ENCODE results near the gene MARCHF3. TPM values are rescaled to one million over a fixed set of nuclear protein-coding genes. Genes with fewer than 3 reads are reported as not detected.

The MARCHF3 gene, protein sequence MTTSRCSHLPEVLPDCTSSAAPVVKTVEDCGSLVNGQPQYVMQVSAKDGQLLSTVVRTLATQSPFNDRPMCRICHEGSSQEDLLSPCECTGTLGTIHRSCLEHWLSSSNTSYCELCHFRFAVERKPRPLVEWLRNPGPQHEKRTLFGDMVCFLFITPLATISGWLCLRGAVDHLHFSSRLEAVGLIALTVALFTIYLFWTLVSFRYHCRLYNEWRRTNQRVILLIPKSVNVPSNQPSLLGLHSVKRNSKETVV
- total RNA-seq, result 1 to 10 TPM; 2.0 to 2.4 TPM

DNA sequence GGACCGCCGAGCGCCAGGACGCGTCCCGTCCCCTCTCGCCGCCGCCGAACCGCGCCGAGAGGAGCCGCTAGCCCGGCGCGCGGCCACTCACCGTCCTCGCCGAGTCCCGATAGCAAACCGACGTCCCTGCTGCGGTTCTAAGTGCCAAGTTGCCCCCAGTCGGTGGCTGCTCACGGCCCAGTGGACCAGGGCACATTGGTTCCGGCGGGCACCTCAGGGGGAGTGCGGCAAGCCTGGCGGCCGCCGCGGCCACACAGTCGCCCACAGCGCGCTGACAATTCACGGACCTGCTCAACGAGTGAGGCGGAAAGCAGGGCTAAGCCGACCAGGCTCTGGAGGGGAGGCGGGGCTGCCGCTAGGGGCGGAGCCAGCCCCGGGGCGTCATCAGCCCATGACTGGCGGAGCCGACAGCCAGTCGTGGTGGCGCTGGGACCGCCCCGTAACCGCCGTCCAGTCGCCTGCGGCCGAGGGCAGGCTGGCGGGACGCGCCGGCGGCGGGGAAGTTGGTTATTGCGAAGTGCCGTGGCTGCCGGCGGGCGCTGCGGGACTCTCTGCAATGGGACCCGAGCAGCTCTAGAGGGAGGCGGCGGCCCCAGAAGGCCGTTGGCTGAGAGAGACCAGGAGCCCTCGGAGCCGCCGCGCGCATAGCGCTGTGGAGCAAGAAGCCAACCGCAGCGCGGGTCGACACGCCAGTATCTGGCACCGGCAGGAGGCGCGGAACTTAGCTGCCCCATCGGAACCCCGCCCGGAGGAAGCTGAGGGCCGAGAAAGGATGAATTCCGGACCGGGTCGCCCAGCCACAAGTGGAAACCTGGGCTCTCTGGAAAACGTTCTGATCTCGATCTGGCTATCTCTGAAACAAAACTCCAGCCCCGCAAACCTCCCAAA, at the start of gene MARCHF3:
TSS of gene MARCHF3 (minus strand) at position 300 of the 888 bp plus-strand sequence. CDS start 112,387 bp downstream, outside the sequence.
- peak within 1 kb of the TSS; percentile 90 for H3K4me3 Mint-ChIP-seq
- no peaks in the 10 kb centered on the region for H3K9me3 Mint-ChIP-seq (ENCODE audit: insufficient read depth)
- no peaks in the 10 kb centered on the region for H3K36me3 Mint-ChIP-seq (ENCODE audit: low read depth)
- ChIA-PET POLR2A (interaction anchor here (0.8 to 4.4 kb wide), 9 partner anchors 10 to 253 kb away, joined by 3 to 23 read pairs (median 3); no protein-coding TSS in a partner anchor), CTCF (interaction anchor here (1.1 to 1.4 kb wide), 3 partner anchors 15 to 61 kb away, joined by 3 to 8 read pairs (median 3); no protein-coding TSS in a partner anchor)
- DNase-seq, result peak; percentile 94
- peak; percentile 98 for ATAC-seq
- peak within 1 kb of the TSS; percentile 79 for H3K27ac Mint-ChIP-seq
- peaks cover 26% of the 10 kb centered on the region for H3K27me3 Mint-ChIP-seq (ENCODE audit: low read depth)
- peaks cover 15% of the 10 kb centered on the region for H3K4me1 Mint-ChIP-seq (ENCODE audit: low read depth)

DNA sequence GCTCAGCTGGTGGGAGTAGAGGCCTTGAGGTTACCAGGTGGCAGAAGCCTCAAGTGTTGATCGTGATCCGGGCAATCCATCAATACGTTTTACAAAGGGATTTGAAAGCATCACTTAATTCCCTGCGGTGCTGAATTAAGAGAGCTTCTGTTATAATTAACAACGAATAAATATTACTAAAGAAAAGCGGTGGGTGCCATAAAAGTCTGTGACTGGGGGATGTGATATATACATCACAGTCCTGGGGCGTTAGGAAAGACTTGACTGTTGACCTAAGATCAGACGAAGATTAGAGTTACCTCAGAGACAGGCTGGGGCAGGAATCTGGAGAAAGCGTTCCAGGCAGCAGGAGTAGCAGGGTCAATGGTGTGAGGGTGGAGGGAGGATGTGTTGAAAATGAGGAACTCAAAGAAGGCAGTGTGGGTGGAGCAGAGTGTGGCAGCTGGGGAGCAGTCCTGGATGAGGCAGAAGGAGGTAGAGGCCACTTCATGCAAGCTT, 49.7 kb upstream of the MARCHF3 start:
- ChIA-PET POLR2A (no interaction called here), CTCF (interaction anchor here (1.0 kb wide), 1 partner anchor 10 kb away, joined by 4 read pairs; no protein-coding TSS in a partner anchor)
- DNase-seq (no peak), ATAC-seq (no peak)
- Mint-ChIP-seq H3K4me3 (no peak overlapping the region), H3K4me1 (ENCODE audit: low read depth) (no peaks in the 10 kb centered on the region), H3K36me3 (ENCODE audit: low read depth) (no peaks in the 10 kb centered on the region), H3K9me3 (ENCODE audit: insufficient read depth) (no peaks in the 10 kb centered on the region), H3K27me3 (ENCODE audit: low read depth) (peaks cover 11% of the 10 kb centered on the region), H3K27ac (no peak overlapping the region)

DNA sequence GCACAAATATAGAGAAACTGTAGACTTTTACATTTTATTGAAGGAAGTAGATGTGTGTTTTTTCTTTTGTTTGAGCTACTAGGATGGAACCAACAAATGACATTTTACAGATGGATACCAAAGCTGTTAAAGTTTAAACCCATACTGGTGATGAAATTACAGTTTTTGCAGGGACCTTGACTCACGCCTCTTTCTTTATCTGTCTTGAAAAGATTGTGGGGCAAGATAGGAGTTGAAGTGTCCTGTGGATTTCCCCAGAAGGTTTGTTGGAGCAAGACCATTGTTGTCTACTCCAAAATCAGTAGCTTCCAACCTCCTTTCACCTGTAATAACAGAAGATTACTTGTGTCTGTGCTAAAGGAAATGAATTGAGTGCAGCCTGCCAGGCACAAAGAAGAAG, 47.0 kb upstream of the MARCHF3 start:
- Mint-ChIP-seq H3K36me3 (ENCODE audit: low read depth) (no peaks in the 10 kb centered on the region), H3K4me3 (no peak overlapping the region), H3K9me3 (ENCODE audit: insufficient read depth) (peaks cover 4% of the 10 kb centered on the region), H3K27ac (no peak overlapping the region), H3K4me1 (ENCODE audit: low read depth) (peaks cover 10% of the 10 kb centered on the region), H3K27me3 (ENCODE audit: low read depth) (peaks cover 11% of the 10 kb centered on the region)
- ATAC-seq, result no peak
- ChIA-PET POLR2A (no interaction called here), CTCF (no interaction called here)
- no peak for DNase-seq

DNA sequence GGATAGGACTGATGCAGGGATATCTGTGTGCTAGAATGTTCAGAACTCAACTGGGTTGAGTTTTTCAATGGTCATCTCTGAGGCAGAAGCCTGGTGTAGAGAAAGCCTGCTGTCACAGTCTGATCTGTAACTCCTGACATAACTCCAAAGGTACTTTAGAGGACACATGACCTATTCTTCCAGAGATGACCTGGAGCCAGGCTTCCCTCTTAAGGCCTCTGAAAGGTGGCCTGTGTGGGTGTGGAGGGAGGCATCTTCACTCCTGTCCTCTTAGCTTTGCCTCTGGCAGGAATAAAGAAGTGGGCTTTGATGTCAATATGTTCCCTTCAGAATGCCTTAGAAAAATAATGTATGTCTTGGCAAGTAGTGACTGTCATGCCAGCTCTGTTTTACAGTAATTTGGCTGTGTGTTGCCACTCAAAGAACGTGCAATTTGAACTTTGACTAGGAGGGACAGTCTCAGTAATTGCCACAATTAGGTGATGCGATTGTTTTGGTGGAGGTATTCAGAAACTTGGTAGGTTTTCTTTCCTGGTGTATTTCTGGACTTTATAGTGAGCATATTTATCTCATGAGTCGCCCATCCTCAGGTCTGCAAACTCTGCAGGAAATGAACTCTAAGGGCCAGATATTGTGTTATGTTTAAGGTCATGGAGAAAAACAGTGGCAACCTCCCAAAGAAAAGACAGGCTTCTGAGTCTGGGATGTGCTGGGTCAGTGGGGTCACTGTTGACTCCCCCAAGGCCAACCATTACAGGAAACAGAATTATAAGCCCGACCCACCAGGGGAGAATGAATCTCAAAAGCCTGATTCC, 46.2 kb upstream of the MARCHF3 start:
- Mint-ChIP-seq H3K27ac (no peak overlapping the region), H3K27me3 (ENCODE audit: low read depth) (peaks cover 11% of the 10 kb centered on the region), H3K9me3 (ENCODE audit: insufficient read depth) (peaks cover 4% of the 10 kb centered on the region), H3K4me3 (no peak overlapping the region), H3K4me1 (ENCODE audit: low read depth) (peaks cover 12% of the 10 kb centered on the region), H3K36me3 (ENCODE audit: low read depth) (no peaks in the 10 kb centered on the region)
- DNase-seq (no peak), ATAC-seq (no peak)
- ChIA-PET POLR2A (no interaction called here), CTCF (no interaction called here)

DNA sequence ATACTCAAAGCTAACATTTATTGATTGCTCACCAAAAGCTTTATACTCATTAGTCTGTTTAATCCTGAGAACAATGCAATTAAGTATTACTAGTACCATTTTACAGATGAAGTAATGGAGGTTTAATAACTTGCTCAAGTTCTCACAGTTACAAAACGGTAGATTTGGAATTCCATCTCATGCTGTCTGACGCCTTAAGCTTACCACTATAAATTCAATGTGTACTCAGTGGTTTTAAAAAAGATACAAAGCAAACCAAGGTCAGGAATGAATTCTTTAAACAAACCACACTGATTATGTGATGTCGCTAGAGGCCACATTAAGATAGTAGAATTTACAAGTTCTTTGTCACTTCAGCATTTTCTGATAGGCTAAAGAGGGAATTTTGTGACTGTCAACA, 44.1 kb upstream of the MARCHF3 start:
- ChIA-PET POLR2A (interaction anchor here (0.7 kb wide), 1 partner anchor 312 kb away, joined by 3 read pairs; no protein-coding TSS in a partner anchor), CTCF (interaction anchor here (0.9 to 1.4 kb wide), 2 partner anchors 15 to 221 kb away, joined by 3 read pairs; no protein-coding TSS in a partner anchor)
- H3K27ac Mint-ChIP-seq, result no peak overlapping the region
- H3K27me3 Mint-ChIP-seq (ENCODE audit: low read depth), result peaks cover 2% of the 10 kb centered on the region
- DNase-seq, result no peak
- peaks cover 4% of the 10 kb centered on the region for H3K9me3 Mint-ChIP-seq (ENCODE audit: insufficient read depth)
- ATAC-seq, result no peak
- H3K36me3 Mint-ChIP-seq (ENCODE audit: low read depth), result peaks cover 6% of the 10 kb centered on the region
- H3K4me1 Mint-ChIP-seq (ENCODE audit: low read depth), result peaks cover 12% of the 10 kb centered on the region
- no peak overlapping the region for H3K4me3 Mint-ChIP-seq

DNA sequence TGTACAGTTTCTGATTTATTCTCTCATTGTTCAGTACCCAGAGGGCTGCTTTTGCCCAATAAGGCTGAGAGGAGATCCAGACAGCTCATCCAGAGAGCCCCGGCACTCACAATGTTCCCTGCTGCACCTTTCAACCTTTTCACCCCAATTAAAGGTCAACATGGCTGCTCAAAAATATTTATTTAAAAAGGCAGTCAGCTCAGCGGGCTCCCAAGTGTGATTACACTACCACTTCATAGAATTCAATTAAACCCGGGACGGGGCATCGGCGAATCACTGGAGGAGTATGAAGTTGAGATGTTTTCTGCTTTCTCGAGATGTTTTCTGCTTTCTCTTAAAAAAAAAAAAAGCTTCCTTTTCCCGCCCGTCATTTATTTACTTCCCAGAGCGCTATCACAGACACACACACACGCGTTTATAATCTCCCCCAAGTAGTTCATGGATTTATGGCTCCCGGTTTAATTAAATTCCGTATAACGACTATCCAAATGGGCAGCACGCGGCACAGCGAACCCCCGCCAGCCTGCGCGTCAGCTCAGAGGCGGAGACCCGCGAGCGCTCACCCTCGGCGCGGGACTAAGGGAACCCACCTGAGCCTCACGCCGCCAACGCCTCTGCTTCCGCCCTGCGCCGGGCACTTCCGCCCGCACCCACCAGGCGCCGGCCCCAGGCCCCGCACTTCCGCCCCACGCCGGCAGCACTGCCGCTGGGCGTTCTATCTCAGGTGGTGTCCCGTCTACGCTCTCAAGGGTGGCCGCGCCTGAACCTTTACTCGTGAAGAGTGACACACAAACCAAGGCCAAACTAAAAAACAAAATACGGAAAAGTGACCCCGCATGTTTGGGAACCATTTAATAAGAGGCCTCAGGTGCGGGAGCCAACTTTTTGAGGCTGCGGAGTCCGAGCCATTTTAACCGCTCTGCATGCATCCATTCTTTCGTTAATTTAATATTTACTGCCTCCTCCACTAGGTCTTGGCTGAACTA, 42.8 kb upstream of the MARCHF3 start, which contains the start of gene C5orf63:
TSS of gene C5orf63 (minus strand) at position 642 of the 986 bp plus-strand sequence. CDS start 14,507 bp downstream, outside the sequence.
- CTCF ChIA-PET, result interaction anchor here (0.8 to 1.1 kb wide), 3 partner anchors 10 to 15 kb away, joined by 3 to 4 read pairs (median 4); no protein-coding TSS in a partner anchor
- Mint-ChIP-seq H3K36me3 (ENCODE audit: low read depth) (peaks cover 14% of the 10 kb centered on the region), H3K4me3 (peak within 1 kb of the TSS; percentile 86), H3K4me1 (ENCODE audit: low read depth) (peaks cover 12% of the 10 kb centered on the region), H3K27me3 (ENCODE audit: low read depth) (peaks cover 2% of the 10 kb centered on the region), H3K27ac (peak within 1 kb of the TSS; percentile 87), H3K9me3 (ENCODE audit: insufficient read depth) (peaks cover 4% of the 10 kb centered on the region)
- peak; percentile 99 for ATAC-seq
- peak; percentile 79 for DNase-seq
- POLR2A ChIA-PET, result interaction anchor here (0.8 to 1.8 kb wide), 7 partner anchors 9 to 295 kb away, joined by 3 to 18 read pairs (median 4); no protein-coding TSS in a partner anchor

DNA sequence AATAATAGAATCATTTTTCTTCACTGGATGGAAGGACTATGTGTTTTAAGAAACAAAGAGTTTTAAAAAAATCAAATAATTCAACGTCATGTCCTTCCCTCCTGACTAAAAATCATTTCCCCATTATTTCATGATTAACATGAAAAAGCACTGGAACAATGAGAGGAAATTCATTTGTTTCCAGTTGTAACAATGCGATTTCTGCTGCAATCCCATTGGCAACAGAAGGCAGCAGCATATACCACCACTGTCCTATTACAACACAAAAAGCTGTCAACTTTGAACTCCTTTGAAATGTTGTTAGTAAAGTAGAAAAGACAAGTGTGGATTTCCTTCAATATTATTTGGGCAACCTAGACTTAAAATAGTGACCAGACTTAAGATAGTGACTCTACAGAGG, 39.9 kb upstream of the MARCHF3 start:
- POLR2A ChIA-PET, result no interaction called here

DNA sequence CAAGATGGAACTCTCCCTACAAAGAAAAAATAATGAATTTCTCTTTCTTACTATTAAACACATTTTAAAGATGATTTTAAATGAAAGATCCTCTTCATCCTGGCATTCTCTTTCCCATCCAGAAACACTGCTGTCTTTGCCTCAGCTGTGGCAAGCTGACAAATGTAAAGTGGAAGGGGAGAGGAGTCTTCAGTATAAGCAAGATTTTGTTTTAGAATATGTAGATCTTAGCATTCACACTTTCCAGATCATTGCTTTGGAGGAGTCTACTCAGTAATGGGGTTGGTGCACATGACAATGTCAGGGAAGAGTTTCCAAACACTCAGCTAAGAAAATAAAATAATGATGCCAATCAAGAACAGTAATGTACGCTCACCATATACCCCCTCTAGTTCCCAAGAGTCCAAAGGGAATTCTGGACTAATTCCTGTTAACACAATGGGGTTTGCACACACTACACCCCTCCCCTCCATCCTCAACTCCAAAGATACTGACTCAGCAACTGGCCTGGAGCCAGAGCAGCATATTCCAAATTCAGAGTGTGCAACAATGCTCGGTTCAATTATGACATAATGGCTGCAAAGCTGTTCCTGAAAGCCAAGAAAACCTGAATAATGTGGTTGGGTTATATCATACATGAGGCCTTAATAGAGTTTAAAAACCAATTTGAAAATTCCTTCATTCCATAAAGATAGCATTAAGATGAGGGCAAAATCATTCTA, 38.3 kb upstream of the MARCHF3 start:
- H3K4me1 Mint-ChIP-seq (ENCODE audit: low read depth), result peaks cover 9% of the 10 kb centered on the region
- no peak for ATAC-seq
- ChIA-PET POLR2A (no interaction called here), CTCF (no interaction called here)
- peaks cover 14% of the 10 kb centered on the region for H3K36me3 Mint-ChIP-seq (ENCODE audit: low read depth)
- no peak overlapping the region for H3K27ac Mint-ChIP-seq
- peaks cover 1% of the 10 kb centered on the region for H3K9me3 Mint-ChIP-seq (ENCODE audit: insufficient read depth)
- no peak for DNase-seq
- H3K4me3 Mint-ChIP-seq, result no peak overlapping the region
- H3K27me3 Mint-ChIP-seq (ENCODE audit: low read depth), result no peaks in the 10 kb centered on the region

More for the DNA sequence above, 39.9 kb upstream of the MARCHF3 start:
- Mint-ChIP-seq H3K27me3 (ENCODE audit: low read depth) (no peaks in the 10 kb centered on the region), H3K9me3 (ENCODE audit: insufficient read depth) (peaks cover 4% of the 10 kb centered on the region), H3K36me3 (ENCODE audit: low read depth) (peaks cover 14% of the 10 kb centered on the region), H3K4me3 (no peak overlapping the region), H3K27ac (no peak overlapping the region), H3K4me1 (ENCODE audit: low read depth) (peaks cover 12% of the 10 kb centered on the region)
- DNase-seq, result no peak
- CTCF ChIA-PET, result interaction anchor here (0.9 to 1.1 kb wide), 2 partner anchors 10 to 41 kb away, joined by 3 to 4 read pairs; no protein-coding TSS in a partner anchor
- ATAC-seq, result no peak

DNA sequence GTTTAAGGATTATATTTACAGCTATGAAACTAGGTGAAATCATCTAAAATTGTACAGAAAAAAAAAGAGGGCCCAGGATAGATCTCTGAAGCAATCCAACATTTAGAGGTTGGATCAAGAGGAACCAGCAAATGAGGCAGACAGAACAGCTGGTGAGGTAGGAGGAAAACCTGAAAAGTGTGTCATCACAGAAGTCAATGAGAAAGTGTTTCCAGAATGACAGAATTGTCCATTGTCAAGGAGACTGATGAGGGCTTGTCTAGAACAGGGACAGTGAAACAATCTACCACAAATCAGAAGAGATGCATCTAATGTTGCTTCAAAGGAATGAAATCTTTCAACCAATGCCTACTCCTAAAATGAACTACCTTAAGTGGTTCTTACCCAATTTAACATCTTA, 36.4 kb upstream of the MARCHF3 start:
- Mint-ChIP-seq H3K9me3 (ENCODE audit: insufficient read depth) (no peaks in the 10 kb centered on the region), H3K4me1 (ENCODE audit: low read depth) (no peaks in the 10 kb centered on the region), H3K36me3 (ENCODE audit: low read depth) (peaks cover 14% of the 10 kb centered on the region), H3K27ac (no peak overlapping the region), H3K27me3 (ENCODE audit: low read depth) (no peaks in the 10 kb centered on the region), H3K4me3 (no peak overlapping the region)
- no peak for DNase-seq
- POLR2A ChIA-PET, result no interaction called here
- CTCF ChIA-PET, result no interaction called here
- no peak for ATAC-seq

Measured in activated CD8-positive, alpha-beta T cell treated with anti-CD3 and anti-CD28 coated beads, Interleukin-2, amount 10 ng/mL, durations not matched to agents 7 days and 5 days (primary cell).